Measurements from ENCODE around the gene BACH2.
"Not testable (repeated sequence)": the region's sequence is repeated elsewhere in the genome, so short reads cannot be mapped to it uniquely, and the experiment has no call there.

The BACH2 gene

GRCh38 chr6:90209527-90209926 is 87.1 kb downstream of the BACH2 start:
- DNase-seq = no peak

GRCh38 chr6:90208690-90209089 is 88.0 kb downstream of the BACH2 start:
- DNase-seq = not testable (repeated sequence)

GRCh38 chr6:90204327-90205056 is 92.2 kb downstream of the BACH2 start:
- no peak for DNase-seq

DNA sequence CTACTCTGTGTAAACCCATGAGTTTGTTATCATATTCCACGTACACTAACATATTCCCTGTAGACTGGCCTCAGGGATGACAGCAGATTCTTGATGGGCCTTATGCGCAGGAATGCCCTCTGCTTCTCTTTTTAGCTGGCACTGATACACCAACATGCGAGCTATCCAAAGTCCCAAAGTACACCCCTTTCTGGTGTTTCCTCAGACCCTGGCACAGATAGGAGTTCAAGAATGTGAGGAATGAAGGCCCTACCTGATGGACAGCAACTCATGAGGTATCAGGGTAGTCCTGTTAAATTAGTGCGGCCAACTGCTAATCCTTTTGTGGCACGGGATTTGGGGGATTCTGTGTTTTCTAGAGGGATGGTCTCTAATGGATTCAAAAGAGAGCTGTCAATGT is 93.0 kb downstream of the BACH2 start:
- DNase-seq = no peak

DNA sequence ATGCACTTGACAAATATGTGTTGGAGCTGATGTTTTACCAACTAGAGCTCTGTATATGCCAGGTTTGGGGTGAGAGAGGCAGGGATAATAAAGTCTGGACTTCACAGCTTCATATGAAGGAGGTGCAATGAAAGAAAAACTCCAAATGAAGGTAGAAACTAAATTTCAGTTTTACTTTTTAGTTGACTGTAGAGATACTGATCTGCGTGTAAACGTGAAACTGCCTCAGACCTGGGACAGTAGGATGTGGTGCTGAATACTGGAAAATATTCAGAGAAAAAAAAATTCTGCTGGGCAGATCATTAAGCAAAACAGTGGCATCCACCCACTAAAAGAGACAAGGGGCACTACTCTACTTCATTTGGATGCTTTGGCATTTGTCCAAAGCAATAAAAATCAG is 94.5 kb downstream of the BACH2 start:
- DNase-seq = peak; percentile 64

DNA sequence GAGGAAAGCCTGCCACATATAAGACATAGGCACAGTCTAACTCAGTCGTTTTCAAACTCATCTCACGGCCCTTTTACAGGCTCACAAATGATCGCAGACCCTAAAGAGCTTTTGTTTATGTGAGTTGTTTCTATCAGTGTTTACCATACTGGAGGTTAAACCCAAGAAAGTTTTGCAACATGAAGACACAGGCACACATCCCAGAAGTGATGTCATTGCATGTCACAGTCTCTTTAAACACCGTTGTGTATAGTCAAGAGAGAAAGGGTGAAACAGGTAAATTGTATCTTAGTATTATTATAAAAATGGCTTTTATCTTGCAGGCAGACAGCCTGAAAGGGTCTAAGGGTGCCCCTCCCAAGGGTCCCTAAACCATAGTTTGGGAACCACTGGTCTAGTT is 96.7 kb downstream of the BACH2 start:
- DNase-seq = no peak

DNA sequence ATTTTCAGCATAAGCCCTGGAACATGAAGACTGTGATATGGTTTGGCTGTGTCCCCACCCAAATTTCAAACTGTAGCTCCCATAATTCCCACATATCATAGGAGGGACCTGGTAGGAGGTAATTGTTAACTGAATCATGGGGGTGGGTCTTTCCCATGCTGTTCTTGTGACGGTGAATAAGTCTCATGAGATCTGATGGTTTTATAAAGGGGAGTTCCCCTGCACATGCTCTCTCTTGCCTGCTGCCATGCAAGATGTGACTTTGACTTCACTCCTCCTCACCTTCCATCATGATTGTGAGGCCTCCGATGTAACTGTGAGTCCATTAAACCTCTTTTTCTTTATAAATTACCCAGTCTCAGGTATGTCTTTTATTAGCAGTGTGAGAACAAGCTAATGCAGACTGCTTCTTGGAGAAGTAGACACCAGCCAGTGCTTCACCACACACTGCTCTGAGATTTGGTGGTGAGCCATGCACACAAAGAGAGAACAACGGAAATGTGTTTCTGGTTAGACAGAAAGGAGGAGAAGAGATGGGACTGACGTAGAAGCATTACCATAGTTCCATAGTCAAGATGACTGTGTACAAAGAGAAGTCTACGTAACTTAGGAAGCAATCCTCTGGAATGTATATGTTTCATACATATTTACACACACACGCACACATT is 97.8 kb downstream of the BACH2 start:
- DNase-seq = no peak

- DNase-seq = no peak
Measured at GRCh38 chr6:90197854-90198496, 98.7 kb downstream of the BACH2 start.

DNA sequence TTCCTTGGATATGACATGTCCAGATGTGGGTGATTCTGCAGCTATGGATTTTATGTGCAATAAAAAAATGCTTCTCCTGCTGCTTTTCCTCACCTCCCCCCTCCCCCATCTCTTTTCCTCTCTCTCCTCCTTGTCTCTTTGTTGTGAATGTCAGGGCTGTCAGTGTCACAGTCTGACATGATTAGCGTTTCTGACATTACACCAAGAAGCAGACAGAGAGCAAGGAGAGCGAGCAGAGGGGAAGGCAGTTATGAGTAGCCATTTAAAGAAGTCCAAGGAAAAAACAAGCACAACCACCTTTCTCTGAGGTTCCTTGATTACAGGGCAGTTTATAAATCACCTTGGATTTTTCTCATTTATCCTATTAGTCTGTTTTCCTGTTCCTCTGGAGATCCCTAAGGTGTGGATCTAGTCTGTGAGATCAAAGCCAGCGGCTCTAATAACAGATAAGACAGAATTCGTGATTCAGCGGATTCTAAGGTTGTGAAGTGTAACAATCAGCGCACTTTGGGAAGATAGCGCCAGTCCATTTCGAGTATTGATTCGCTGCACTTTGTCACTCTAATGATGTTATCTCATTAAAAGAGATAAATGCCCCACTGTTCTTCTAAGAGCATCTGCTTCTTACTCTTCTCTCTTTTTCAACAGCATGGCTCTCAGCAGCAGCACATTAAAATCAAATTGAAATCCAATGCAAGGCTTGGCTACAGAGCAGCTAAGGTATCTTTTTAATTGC is 101.4 kb downstream of the BACH2 start:
- no peak for DNase-seq

GRCh38 chr6:90194371-90194841 is 102.2 kb downstream of the BACH2 start:
- DNase-seq = no peak

DNA sequence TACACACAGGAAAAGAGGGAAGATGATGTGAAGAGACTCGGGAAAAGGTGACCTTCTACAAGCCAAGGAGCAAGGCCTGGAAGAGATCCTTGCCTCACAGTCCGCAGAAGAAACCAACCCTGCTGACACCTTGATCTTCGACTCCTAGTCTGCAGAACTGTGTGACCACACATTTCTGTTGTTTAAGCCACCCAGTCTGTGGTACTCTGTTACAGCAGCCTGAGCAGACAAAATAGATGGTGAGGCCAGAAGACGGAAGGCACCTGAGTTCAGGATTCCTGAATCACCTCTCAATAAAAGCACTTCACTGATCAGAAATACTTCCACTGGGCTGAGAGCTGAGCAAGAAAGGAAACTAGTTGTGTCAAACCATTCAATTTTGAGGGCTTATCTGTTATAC is 103.3 kb downstream of the BACH2 start:
- DNase-seq = no peak

DNA sequence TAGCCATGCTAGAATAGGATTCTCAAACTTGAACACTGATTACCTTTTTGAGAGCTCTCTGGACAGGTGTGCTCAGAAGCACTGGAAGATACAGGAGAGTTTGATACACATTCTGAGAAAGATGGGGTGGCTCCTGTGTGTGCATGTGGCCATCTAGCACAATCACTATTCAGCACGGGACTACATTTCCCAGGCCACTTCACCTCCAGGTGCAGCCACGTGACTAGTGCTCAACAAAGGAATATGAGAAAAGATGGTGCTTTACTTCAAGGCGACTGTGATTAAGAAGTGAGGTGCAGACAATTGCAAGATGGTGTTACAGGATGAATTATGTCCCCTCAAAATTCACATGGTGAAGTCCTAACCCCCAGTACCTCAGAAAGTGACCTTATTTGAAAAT is 103.8 kb downstream of the BACH2 start:
- no peak for DNase-seq

- peak; percentile 49 for DNase-seq
Measured at GRCh38 chr6:90190752-90191395, 105.8 kb downstream of the BACH2 start.

DNA sequence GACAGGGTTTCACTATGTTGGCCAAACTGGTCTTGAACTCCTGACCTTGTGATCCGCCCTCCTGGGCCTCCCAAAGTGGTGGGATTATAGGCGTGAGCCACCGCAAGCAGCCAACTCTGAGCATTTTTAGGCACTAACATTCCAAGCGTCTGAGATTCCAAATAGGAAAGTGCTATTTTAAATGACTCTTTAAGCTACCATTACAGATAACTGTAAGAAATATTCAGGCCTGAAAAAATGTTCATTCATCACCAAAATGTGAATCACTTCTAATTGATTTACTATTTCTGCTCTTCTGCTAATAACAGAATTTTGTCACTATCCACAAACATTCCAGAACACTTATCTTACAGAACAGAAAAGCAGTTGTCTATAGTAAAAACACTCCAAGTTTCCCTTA is 106.5 kb downstream of the BACH2 start:
- DNase-seq = no peak

GRCh38 chr6:90187437-90188121 is 109.1 kb downstream of the BACH2 start:
- DNase-seq = no peak

- peak; percentile 41 for DNase-seq
Measured at GRCh38 chr6:90186637-90187371, 109.8 kb downstream of the BACH2 start.

DNA sequence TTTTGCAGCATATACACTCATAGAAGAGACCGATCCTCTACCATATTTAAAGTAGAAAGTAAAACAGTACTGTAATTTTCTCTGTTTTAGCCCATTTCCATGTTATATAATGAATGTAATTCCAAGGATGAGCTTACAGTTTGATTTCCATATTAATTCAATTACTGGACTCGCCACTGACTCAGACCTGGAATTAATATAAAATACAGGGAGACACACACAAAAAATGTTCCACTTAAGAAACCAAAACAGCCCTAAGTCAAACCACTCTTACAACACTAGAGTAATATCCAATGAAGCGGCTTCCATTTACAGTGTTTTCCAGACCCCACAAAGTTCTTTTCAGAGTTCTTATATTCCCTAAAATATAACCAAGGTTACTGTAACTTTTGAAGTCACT is 110.6 kb downstream of the BACH2 start:
- DNase-seq = no peak

DNA sequence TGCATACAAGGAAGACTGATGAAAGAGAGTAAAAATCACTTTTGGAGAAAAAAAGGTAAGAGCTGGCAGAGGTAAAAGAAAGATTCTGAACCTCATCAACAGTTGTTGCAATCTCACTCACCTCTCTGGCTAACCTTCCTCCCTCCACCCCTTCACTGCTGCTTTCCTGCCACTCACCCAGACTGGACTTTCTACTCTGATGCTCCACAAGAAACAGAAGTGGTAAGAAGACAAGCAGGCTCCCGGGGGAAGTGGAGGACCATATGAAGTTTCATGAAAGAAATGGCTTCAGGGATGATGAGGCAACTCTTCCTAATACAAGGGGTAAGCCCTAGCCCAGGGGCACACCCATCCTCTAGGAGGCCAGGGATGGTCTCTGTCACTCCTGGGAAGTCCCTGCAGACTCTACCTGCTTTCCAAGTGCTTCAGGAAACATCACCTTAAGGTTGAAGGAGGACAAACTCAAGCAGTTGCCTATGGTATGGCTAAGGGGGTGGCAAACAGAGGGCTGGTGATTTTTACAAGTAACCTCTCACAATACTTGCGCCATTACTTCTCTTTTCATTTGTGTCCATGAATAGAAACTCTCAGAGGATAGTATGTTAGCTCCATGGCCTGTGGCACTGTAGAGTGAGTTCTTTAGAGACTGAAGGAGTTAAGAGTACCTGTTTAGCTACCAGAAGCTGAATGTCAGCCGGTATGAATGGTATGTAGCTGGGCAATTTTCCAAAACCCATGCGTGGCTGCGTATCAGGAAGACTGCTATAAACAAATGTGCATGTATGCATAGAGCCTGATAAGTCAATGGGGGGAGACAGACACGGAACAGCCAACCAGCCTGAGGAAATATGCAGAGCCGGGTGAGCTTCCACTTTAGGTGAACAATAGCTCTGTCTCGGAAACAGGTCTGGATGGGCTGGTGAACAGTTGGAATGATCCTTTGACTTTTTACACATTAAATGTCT is 112.0 kb downstream of the BACH2 start:
- no peak for DNase-seq

DNA sequence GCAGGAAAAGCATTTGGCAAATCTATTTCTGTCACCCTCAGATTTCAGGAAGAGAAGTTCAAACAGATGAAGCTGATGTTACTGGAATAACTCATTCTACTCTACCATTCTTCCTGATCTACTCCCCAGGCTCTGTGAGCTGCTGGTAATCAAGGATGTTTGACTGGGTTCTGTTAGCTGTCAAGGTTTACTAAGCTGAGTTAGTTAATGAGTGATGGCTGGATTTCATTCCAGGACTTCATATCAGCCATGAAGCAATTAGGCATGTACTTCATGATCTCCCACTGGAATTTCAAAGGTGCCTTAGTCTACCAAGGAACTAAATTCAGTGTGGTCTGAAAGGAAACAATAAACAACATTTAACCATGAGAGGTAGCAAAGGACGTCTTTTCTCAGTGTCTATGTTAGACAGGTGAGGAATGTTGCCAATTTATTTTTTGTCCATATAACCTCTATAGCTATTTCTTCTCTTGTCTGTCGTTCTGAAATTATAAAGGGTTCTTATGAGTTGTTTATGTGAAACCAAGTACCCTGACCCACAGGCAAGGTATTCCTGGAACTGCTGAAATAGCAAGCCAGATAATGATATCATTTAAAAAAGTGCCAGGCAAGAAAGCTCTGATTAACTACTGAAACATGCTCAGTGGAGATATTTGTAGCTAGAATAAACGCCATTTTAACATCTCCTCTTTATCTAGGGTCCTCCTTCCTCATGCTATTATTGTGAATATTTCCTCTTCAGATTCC is 112.9 kb downstream of the BACH2 start:
- no peak for DNase-seq

- no peak for DNase-seq
Measured at GRCh38 chr6:90180526-90180925, 116.1 kb downstream of the BACH2 start.
